ENCODE results near the gene SLC38A9. TPM values are rescaled to one million over a fixed set of nuclear protein-coding genes. Genes with fewer than 3 reads are reported as not detected.
"Not testable (repeated sequence)": the region's sequence is repeated elsewhere in the genome, so short reads cannot be mapped to it uniquely, and the experiment has no call there.

The SLC38A9 gene
- total RNA-seq, 1 donor from 2014 or later = 33.8 TPM

- DNase-seq = no peak
Measured at GRCh38 chr5:55702598-55703345, 9.4 kb downstream of the SLC38A9 start.

DNA sequence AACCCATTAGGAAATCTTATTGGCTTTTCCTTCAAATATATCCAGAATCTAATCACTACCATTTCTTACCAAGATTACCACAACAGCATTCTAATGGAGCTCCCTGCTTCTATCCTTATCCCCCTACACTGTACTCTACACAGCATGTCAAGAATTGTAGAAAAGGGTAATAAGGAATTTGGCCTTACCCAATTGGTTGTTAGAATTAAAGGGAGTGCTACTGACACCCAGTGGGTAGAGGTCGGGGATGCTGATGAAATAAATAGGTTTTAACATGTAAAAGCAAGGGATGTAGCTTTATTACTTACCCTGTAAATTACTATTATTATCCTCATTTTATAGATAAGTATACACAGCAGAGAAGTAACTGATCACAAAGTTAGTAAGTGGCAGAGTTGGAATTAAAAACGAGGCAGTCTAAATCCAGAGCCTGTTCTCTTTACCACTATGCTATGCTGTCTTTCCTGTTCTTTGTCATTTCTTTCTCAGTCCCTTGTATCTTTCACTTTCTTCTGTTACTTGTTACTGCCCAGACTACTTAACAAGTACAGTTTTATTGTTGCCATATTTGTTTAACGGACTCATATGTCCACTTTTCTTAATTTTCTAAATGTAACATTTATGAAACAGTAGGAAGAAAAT is 10.5 kb downstream of the SLC38A9 start:
- no peak for DNase-seq

DNA sequence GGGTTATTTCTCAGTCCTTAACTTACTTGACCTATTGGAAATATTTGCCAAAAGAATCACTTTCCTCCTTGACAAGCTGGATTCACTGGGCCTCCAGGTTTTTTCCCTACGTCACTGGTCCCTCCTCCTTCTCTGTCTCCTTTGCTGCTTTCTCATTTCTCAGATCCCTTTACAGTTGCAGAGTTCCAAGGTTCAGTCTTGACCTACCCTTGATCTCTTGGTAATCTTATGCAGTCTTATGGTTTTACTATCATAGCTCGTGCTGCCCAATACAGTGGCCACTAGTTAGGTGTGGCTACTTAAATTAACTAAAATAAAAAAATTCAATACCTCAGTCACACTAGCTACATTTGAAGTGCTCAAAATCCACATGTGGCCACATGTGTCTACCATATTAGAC is 11.4 kb downstream of the SLC38A9 start:
- DNase-seq = no peak

- no peak for DNase-seq
Measured at GRCh38 chr5:55699041-55699688, 13.0 kb downstream of the SLC38A9 start.

DNA sequence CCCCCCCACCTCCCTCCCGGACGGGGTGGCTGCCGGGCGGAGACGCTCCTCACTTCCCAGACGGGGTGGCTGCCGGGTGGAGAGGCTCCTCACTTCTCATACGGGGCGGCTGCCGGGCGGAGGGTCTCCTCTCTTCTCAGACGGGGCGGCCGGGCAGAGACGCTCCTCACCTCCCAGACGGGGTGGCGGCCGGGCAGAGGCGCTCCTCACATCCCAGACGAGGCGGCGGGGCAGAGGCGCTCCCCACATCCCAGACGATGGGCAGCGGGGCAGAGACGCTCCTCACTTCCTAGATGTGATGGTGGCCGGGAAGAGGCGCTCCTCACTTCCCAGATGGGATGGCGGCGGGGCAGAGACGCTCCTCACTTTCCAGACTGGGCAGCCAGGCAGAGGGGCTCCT is 15.4 kb downstream of the SLC38A9 start:
- DNase-seq = not testable (repeated sequence)

DNA sequence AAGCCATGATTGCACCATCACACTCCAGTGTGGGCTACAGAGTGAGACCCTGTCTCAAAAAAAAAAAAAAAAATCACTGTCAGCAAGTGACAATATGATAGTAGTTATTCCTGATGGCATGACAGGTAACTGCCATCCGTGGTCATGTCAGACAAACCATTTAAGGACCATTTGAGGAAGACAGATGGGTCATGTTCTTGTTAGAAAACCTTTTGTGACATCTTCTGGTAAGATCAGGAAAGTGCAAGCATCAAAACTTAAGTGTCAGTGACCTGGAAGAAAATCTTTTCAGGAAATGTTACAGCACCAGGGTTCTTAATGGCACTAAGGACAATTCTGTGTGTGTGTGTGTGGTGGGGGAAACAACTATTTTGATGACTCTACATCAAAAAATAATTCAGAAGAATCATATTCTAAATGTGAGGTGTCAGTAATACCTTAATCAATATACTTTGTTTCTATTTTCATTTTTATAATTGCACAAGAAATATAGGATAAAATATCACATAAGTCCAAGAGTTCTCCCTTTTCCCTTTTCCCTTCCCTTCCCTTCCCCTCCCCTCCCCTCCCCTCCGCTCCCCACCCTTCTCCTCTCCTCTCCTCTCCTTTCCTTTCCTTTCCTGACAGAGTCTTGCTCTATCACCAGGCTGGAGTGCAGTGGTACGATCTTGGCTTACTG is 17.8 kb downstream of the SLC38A9 start:
- DNase-seq = peak; percentile 43

DNA sequence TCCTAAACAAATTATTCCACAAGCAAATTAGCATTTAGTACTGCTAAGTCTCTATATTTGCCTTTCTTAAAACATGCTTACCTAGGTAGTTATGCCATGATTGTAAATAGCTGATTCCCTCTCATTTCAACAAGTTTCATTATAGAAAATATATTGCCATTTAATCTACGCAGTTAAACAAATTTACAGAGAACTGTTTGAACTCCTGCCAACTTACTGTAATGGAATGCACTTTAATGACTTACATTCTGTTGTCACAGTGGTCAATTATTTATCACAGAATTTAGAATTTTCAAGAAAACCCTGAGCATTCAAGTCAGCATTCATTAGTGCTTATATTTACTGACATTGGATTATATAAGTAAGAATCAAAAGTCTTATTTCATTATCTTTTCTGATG is 19.6 kb downstream of the SLC38A9 start:
- DNase-seq = no peak

GRCh38 chr5:55692106-55692417 is 20.1 kb downstream of the SLC38A9 start:
- DNase-seq = no peak

GRCh38 chr5:55691265-55692105 is 20.6 kb downstream of the SLC38A9 start:
- peak; percentile 79 for DNase-seq

DNA sequence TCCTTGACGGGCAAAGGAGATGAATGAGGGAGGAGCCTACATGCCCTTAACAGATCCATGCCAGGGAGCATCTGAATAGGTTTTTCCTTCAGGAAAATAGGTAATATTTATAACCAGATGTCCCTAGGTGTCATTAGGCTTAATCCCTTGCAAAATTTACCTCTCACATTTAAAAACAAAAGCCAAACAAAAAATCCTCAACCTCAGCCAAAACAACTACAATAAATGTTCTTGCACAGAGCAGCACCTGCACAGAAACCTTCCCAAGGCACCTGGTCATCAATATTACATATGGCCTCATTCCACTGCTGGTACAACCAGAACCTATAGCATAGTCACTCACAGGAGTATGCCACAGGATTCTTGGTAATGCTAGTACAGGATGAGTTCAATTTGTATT is 30.1 kb downstream of the SLC38A9 start:
- DNase-seq = no peak

- no peak for DNase-seq
Measured at GRCh38 chr5:55681301-55681700, 30.8 kb downstream of the SLC38A9 start.

DNA sequence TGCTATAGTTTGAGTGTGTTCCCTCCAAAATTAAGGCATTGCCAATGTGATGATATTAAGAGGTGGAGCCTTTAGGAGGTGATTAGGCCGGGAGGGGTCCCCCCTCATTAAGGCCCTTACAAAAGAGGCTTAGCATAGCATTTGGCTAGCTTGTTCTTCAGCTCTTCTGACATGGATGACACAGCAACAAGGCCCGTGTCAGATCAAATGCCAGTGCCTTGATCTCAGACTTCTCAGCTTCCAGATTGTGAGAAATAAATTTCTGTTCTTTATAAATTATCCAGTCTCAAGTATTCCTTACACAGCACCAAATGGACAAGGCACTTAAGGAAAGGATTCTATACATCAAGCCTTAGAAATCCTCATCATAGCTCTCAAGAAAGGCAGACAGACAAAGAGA is 31.8 kb downstream of the SLC38A9 start:
- no peak for DNase-seq

DNA sequence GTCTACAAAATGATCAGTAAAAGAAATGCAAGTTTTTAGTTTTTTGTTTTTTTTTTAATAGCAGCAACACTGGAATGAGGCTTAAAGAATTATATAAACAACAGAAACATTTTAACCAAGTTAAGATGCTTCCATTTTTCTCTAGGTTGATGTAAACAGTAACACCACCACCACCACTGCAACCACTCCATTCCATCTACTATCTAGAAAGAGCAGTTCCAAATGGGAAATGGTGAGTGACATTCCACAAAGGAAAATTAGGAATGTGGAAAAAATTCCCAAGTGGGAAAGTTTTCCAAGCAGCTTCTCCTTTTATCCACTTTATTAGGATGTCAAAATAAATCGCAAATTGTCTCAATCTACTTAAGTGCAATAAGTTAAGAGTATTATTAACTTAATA is 32.6 kb downstream of the SLC38A9 start:
- no peak for DNase-seq

DNA sequence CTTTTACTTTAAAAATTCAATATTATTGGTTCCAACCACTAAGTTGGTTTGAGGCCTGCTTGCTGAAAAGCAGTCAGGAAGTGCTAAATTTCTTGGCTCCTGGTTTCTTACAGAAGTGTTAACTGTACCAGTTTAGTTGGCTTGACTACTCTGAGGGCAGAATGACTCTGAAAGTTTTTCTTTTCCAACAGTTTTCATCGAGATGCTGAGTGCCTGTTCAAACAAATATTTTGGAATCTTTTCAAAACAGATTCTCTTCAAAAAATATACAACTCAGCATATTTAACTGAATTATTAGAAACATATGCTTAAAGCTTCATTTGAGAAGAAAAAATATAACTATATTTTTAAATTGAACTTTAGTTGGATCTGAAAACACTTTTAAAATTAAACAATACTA is 37.0 kb downstream of the SLC38A9 start:
- peak; percentile 48 for DNase-seq

- DNase-seq = no peak
Measured at GRCh38 chr5:55674340-55674739, 37.8 kb downstream of the SLC38A9 start.

GRCh38 chr5:55672477-55672911 is 39.6 kb downstream of the SLC38A9 start:
- DNase-seq = no peak

GRCh38 chr5:55671975-55672374 is 40.1 kb downstream of the SLC38A9 start:
- no peak for DNase-seq

GRCh38 chr5:55668356-55668755 is 43.8 kb downstream of the SLC38A9 start:
- no peak for DNase-seq

DNA sequence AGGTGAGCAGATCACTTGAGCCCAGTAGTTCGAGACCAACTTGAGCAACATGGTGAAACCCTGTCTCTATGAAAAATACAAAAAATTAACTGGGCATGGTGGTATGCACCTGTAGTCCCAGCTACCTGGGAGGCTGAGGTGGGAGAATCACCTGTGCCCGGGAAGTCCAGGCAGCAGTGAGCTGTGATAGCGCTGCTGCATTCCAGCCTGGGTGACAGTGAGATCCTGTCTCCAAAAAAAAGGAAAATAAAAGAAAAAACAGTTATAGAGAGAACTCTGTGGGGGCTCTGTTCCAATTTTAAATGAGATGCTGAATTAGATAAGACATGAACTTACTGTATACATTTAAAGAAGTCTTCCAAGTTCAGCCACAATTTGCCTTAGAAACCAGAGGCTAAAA is 44.2 kb downstream of the SLC38A9 start:
- no peak for DNase-seq

DNA sequence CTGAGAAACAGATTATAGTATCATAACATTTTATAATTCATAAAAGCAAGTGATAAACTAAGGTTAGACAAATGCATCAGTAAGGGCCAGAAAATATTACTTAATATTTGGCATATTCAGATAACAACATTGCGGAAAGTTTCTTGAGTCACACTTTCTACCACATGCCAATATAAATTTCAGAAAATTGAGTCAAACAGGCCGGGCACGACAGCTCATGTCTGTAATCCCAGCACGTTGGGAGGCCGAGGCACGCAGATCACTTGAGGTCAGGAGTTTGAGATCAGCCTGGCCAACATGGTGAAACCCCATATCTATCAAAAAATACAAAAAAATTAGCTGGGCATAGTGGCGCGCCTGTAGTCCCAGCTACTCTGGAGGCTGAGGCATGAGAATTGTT is 47.1 kb downstream of the SLC38A9 start:
- DNase-seq = no peak

- no peak for DNase-seq
Measured at GRCh38 chr5:55657443-55657842, 54.7 kb downstream of the SLC38A9 start.

DNA sequence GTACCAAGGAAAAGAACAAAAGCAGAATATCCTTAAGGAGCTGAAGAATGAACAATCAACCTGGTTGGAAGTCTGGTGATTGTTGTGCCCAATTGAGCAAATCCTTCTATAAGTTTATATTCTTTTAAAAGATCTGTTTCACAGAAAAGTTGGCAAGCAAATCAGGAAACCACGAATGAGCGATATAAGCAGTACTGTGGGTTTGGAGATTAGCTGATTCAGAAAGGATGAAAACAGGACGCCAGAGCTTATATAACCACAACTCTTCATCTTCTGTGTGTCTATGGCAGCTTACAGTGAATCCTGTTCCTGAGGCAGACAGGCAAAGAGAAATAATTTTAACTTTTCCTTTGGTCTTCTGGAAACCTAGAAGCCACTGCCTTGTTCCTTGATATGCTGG is 61.7 kb downstream of the SLC38A9 start:
- no peak for DNase-seq

Measured in tongue (tissue), 2 donors.